ENCODE data around the gene PCGF1.
A peak's percentile ranks its signal among the peaks of the same experiment; 100 is the strongest.

Gene PCGF1

GRCh38 chr2:74528600-74529356, 21.3 kb upstream of the PCGF1 start:
- H3K4me3 Mint-ChIP-seq: peak overlapping the region; percentile 90
- H3K27ac Mint-ChIP-seq: peak overlapping the region; percentile 94
- H3K4me1 Mint-ChIP-seq: peaks cover 36% of the 10 kb centered on the region
- no peaks in the 10 kb centered on the region for H3K9me3 Mint-ChIP-seq
- peaks cover 37% of the 10 kb centered on the region for H3K36me3 Mint-ChIP-seq
- H3K27me3 Mint-ChIP-seq: no peaks in the 10 kb centered on the region

GRCh38 chr2:74527741-74528140, 20.2 kb upstream of the PCGF1 start:
- no peak overlapping the region for H3K27ac Mint-ChIP-seq
- H3K9me3 Mint-ChIP-seq: no peaks in the 10 kb centered on the region
- H3K36me3 Mint-ChIP-seq: peaks cover 37% of the 10 kb centered on the region
- H3K4me1 Mint-ChIP-seq: peaks cover 36% of the 10 kb centered on the region
- no peaks in the 10 kb centered on the region for H3K27me3 Mint-ChIP-seq
- H3K4me3 Mint-ChIP-seq: peak overlapping the region; percentile 90

GRCh38 chr2:74526649-74527230, 19.2 kb upstream of the PCGF1 start:
- H3K4me3 Mint-ChIP-seq: no peak overlapping the region
- peaks cover 29% of the 10 kb centered on the region for H3K36me3 Mint-ChIP-seq

GRCh38 chr2:74525717-74526648, 18.5 kb upstream of the PCGF1 start, which contains the start of gene DQX1:
DQX1 (minus strand) TSS chr2:74526231; CDS start chr2:74525729, 502 bp downstream.
- Mint-ChIP-seq H3K36me3 (peaks cover 28% of the 10 kb centered on the region), H3K4me3 (peak within 1 kb of the TSS; percentile 51), H3K27ac (no peak within 1 kb of the TSS), H3K4me1 (peaks cover 23% of the 10 kb centered on the region), H3K27me3 (no peaks in the 10 kb centered on the region), H3K9me3 (no peaks in the 10 kb centered on the region)

More at GRCh38 chr2:74526649-74527230, 19.2 kb upstream of the PCGF1 start:
- no peaks in the 10 kb centered on the region for H3K9me3 Mint-ChIP-seq
- no peaks in the 10 kb centered on the region for H3K27me3 Mint-ChIP-seq
- H3K4me1 Mint-ChIP-seq: peaks cover 29% of the 10 kb centered on the region
- H3K27ac Mint-ChIP-seq: no peak overlapping the region

GRCh38 chr2:74524955-74525716, 17.6 kb upstream of the PCGF1 start:
- Mint-ChIP-seq H3K27ac (no peak overlapping the region), H3K36me3 (peaks cover 26% of the 10 kb centered on the region), H3K4me1 (peaks cover 18% of the 10 kb centered on the region), H3K27me3 (peaks cover 3% of the 10 kb centered on the region), H3K4me3 (no peak overlapping the region), H3K9me3 (no peaks in the 10 kb centered on the region)

GRCh38 chr2:74524005-74524404, 16.5 kb upstream of the PCGF1 start:
- no peak overlapping the region for H3K4me3 Mint-ChIP-seq
- peaks cover 26% of the 10 kb centered on the region for H3K36me3 Mint-ChIP-seq
- H3K27me3 Mint-ChIP-seq: peaks cover 10% of the 10 kb centered on the region
- no peak overlapping the region for H3K27ac Mint-ChIP-seq
- no peaks in the 10 kb centered on the region for H3K9me3 Mint-ChIP-seq
- peaks cover 18% of the 10 kb centered on the region for H3K4me1 Mint-ChIP-seq

- no peak overlapping the region for H3K27ac Mint-ChIP-seq
- H3K4me1 Mint-ChIP-seq: peaks cover 10% of the 10 kb centered on the region
- H3K4me3 Mint-ChIP-seq: no peak overlapping the region
- H3K27me3 Mint-ChIP-seq: peaks cover 24% of the 10 kb centered on the region
- H3K36me3 Mint-ChIP-seq: peaks cover 18% of the 10 kb centered on the region
- H3K9me3 Mint-ChIP-seq: no peaks in the 10 kb centered on the region
These were observed 15.0 kb upstream of the PCGF1 start for GRCh38 chr2:74522516-74522915.

GRCh38 chr2:74516650-74517049, 9.2 kb upstream of the PCGF1 start:
- Mint-ChIP-seq H3K4me1 (peaks cover 17% of the 10 kb centered on the region), H3K27ac (peak overlapping the region; percentile 15)

GRCh38 chr2:74515981-74516633, 8.6 kb upstream of the PCGF1 start:
- Mint-ChIP-seq H3K9me3 (no peaks in the 10 kb centered on the region), H3K27me3 (peaks cover 61% of the 10 kb centered on the region), H3K4me1 (peaks cover 17% of the 10 kb centered on the region), H3K4me3 (peak overlapping the region; percentile 79), H3K27ac (no peak overlapping the region), H3K36me3 (peaks cover 6% of the 10 kb centered on the region)

More at GRCh38 chr2:74516650-74517049, 9.2 kb upstream of the PCGF1 start:
- Mint-ChIP-seq H3K36me3 (peaks cover 6% of the 10 kb centered on the region), H3K4me3 (peak overlapping the region; percentile 79), H3K9me3 (no peaks in the 10 kb centered on the region), H3K27me3 (peaks cover 57% of the 10 kb centered on the region)

GRCh38 chr2:74515271-74515980, 7.9 kb upstream of the PCGF1 start:
- H3K27ac Mint-ChIP-seq: no peak overlapping the region
- H3K4me3 Mint-ChIP-seq: peak overlapping the region; percentile 80
- no peaks in the 10 kb centered on the region for H3K9me3 Mint-ChIP-seq
- peaks cover 64% of the 10 kb centered on the region for H3K27me3 Mint-ChIP-seq
- H3K36me3 Mint-ChIP-seq: peaks cover 6% of the 10 kb centered on the region
- H3K4me1 Mint-ChIP-seq: peaks cover 17% of the 10 kb centered on the region

GRCh38 chr2:74514368-74515270, 7.1 kb upstream of the PCGF1 start, which contains the start of gene TLX2:
TLX2 (plus strand) TSS chr2:74514450; CDS start chr2:74514807, 357 bp downstream.
- Mint-ChIP-seq H3K4me1 (peaks cover 17% of the 10 kb centered on the region), H3K27me3 (peaks cover 57% of the 10 kb centered on the region), H3K4me3 (peak within 1 kb of the TSS; percentile 80), H3K9me3 (no peaks in the 10 kb centered on the region), H3K36me3 (peaks cover 6% of the 10 kb centered on the region), H3K27ac (no peak within 1 kb of the TSS)

- H3K4me3 Mint-ChIP-seq: peak overlapping the region; percentile 23
- peaks cover 53% of the 10 kb centered on the region for H3K27me3 Mint-ChIP-seq
- no peak overlapping the region for H3K27ac Mint-ChIP-seq
- peaks cover 6% of the 10 kb centered on the region for H3K36me3 Mint-ChIP-seq
- no peaks in the 10 kb centered on the region for H3K9me3 Mint-ChIP-seq
- peaks cover 17% of the 10 kb centered on the region for H3K4me1 Mint-ChIP-seq
These were observed 6.3 kb upstream of the PCGF1 start for GRCh38 chr2:74513605-74514367.

Measured in activated naive CD4-positive, alpha-beta T cell treated with anti-CD3 and anti-CD28 coated beads, Interleukin-2, amount 50 U/mL, for 24 hours (primary cell).